GM18520 (cell line): Measurements from ENCODE around the gene SHMT2.

ENCODE experiments used
- ATAC-seq: cut with Tn5 transposase; IDR thresholded peaks from one replicate; pipeline ENCODE4 v1.9.1; 2021; ENCODE audit not compliant: unreplicated experiment

Gene SHMT2

GRCh38 chr12:57213763-57214397 lies 15.6 kb upstream of the SHMT2 start:
- no peak for ATAC-seq

GRCh38 chr12:57214398-57214781 lies 15.1 kb upstream of the SHMT2 start:
- ATAC-seq = no peak

- no peak for ATAC-seq
Measured at GRCh38 chr12:57215065-57215464, 14.4 kb upstream of the SHMT2 start.

- no peak for ATAC-seq
Measured at GRCh38 chr12:57215668-57216013, 13.9 kb upstream of the SHMT2 start.

DNA sequence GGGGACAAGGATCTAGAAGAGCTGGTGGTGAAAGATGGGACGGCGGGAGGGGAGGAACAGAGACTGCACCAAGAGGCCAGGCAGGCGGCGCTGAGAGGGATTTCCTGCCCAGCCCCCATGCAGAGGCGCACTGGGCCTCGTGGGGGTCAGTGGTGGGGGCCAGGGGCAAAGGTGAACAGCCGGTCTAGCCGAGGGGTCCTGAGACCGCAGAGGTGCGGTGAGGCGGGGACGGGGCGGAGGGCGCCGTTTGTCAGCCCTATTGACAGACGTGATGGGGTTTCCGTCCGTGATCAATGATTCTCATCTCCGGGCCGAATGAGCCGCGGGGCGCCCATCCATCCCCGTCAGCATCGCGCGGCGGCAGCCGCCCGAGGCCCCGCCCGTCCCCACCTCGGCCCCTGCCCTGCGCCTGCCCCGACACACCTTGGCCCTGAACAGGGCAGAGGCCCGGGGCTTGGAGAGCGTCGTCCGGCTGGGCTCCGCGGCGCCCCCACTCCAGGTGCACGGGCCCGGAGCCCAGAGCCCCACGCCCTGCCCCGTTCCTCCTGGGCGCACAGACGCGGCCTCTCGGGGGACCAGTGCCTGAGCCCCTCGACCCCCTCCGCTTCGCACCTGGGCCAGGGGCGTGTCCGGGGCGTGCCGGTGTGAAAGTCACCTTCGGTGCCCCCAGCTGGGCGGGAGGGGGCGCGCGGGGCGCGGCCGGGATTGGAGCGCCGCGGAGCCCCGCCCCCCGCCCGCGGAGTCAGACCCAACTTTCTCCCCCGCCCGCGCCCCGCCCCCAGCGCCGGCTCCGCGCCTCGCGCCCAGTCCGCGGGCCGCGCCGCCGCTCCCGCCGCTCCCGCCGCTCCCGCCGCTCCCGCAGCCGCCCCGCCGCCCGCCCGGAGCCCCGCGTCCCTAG lies 13.2 kb upstream of the SHMT2 start, which contains the start of gene NXPH4:
TSS of gene NXPH4 (plus strand) at position 781 of the 898 bp plus-strand sequence. CDS start 176 bp downstream, outside the sequence.
- no peak for ATAC-seq

DNA sequence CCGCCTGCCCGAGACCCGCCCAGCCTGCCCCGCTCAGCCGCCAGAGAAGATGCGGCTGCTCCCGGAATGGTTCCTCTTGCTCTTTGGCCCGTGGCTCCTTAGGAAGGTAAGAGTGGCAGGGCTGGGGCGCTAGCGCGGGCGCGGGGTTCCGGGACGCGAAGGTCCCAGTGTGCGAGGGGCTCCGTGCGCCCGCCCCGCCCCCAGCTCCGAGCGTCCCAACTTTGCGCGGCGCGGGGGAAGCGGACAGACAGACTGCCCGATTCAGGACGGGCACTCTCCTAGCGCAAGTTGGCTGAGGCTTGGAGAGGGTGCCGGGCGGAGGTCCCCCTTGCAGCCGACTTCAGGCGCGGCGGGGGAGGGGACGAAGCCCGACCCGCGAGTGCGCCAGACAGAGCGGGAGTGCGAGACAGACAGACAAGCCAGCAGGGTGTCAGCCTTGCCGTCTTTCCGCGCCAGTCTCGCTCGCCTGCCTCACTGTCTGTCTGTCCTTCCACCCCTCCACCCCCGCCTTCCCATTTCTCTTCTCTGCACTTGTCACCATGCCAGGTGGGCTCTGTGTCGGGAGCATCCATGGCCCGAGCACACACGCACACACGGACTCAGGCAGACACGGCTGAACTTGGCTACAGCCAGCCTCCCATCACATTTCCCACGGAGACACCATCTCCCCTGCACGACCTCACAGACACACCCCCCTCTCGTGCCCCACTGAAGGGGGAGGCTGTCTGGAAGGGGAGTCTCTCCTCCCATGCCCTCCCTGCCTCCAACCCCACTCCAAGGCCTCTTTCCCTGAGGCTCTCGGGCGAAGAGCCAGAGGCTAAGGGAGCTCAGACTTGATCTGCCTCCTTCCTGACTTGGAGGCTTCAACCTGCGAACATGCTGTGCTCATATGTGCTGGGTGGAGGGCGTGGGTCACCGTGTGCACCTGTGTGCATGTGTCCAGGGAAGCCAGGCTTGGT lies 12.3 kb upstream of the SHMT2 start:
- ATAC-seq = no peak

DNA sequence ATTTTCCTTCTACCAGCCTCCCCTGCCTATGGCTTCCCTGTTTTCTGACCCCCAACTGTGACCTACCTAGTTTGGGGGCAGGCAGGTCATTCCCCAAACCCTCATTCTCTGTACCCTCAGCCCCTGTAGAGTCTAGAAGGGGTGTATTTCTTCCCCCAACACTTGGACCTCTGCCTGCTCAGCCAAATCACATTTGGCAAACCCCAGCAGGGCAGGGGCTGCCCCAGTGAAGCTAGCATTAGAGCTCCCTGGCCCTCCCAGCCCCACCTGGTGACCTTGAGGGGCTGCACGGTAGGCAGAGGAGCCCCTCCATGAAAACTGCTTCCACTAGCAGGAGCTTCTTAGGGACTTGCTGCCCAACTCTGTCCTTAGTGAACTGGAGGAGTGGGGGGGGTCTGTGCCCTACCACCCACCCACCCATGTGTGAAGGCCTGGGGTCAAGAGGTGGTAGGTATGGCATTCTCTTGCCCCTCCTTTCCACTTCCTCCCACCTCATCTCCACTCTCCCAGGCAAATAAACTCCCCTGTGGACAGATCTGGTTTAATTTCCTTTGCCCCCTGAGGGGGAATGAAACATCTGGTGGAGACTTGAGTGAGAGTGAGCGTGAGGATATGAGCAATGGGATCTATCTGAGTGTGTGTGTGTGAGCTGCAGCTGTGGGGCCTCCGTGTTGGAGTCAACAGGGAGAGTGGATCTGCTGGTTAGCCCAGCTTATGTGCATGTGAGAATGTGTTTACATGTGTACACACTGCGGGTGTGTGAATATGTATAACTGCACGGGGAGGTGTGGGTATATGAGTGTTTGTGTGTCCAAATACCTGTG lies 11.3 kb upstream of the SHMT2 start:
- no peak for ATAC-seq

DNA sequence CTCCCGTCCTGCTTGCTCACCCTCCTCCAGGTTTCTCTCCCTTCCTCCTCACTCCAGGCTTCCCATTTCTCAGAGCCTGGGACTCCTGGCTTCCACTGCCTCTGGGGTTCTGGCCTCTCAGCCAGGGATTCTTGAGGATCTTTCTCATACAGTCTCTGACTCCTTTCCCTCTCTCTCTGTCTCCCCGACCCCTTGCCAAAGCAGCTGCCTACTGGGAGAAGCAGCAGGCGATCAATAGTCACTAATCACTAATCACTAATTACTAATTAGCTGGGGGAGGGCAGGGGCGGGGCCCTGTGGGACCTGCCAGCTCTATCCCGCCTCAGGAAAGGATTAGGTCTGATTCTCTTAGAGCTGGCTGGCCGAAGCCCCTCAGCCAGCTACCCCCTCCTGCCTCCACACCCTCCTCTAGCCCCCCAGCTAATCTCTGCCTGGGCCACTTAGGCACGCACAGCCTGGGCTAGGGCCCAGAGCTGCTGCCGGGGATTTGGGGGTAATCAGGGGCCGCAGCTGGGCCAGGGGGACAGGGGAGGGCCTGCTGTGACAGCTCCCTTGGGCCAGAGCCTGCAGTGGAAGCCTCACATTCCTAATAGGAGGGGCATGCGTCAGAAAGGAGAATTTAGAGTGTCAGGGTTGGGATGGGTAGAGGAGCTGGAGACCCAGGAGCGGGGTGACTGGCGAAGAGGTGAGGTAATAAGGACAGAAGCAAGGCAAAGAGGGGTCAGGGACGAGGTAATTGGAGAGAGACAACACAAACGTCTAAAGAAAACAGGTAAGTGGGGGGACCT lies 10.1 kb upstream of the SHMT2 start:
- ATAC-seq = no peak

DNA sequence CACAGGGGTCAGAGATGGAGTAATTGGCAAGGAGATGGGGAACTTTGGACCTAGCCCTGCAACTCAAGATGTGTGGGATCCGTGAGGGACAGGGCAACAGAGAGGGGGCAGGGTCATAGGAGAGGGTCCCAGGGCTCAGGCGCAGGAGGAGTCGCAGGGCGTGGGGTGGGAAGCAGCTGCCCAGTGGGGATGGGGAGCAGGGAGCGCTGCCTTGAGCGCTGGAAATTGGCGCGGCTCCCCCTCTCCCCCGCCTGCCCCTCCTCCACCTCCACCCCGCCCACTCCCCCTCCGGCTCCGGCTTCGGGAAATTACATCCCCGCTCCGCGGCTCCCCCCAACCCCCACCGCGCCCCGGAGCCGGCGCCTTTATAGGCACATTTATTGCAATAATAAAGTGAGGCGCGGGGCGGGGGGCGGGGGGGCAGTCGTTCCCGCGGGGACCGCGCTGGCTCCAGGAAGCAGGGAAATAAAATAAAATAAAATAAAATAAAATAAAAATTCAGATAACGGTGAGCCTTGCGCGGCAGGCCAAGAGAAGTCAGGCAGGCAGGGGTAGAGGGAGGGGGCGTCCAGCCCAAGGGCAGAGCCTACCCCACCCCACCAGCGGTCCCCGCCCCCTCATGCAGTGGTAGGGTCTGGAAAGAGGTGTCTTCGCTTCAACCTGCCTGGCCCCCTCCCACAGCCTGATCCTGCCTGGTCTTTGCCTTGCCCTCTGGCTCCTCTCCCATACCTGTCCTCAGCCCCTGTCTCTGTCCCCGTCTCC lies 9.3 kb upstream of the SHMT2 start:
- ATAC-seq = no peak

GRCh38 chr12:57220770-57221168 lies 8.7 kb upstream of the SHMT2 start:
- no peak for ATAC-seq

- ATAC-seq = no peak
Measured at GRCh38 chr12:57221169-57221917, 8.2 kb upstream of the SHMT2 start.

- ATAC-seq = no peak
Measured at GRCh38 chr12:57222286-57223190, 7.0 kb upstream of the SHMT2 start.

GRCh38 chr12:57223191-57224165 lies 6.0 kb upstream of the SHMT2 start:
- no peak for ATAC-seq

GRCh38 chr12:57224278-57224972 lies 5.1 kb upstream of the SHMT2 start:
- no peak for ATAC-seq

- peak; percentile 32 for ATAC-seq
Measured at GRCh38 chr12:57224973-57225679, 4.4 kb upstream of the SHMT2 start.
